Measurements from ENCODE around the gene PCSK5. TPM values are rescaled to one million over a fixed set of nuclear protein-coding genes. Genes with fewer than 3 reads are reported as not detected.
"Not testable (repeated sequence)": the region's sequence is repeated elsewhere in the genome, so short reads cannot be mapped to it uniquely, and the experiment has no call there.

PCSK5 gene
- total RNA-seq, 1 experiment from 2014 or later, result 13.3 TPM

DNA sequence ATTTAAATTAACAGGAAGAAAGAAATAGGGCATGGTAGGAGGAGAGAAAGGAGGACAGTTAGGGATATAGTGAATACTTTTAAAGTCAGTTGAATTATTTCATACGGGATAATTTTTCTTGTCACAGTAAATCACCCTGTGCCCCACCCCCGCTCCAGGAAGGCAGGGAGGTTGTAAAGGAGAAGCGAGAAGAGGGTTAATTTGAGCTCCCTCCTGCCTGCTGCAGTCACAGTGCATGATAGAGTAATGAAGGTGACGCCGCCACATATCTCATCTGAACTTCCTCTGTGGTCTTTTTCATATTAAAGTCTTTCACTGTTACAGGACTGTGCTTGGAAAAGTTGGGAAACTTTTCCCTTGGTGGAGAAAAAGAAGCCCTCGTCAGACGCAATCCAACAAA lies 896 bp upstream of the PCSK5 start:
- DNase-seq (ENCODE audit: extremely low read depth, low read depth), result no peak

DNA sequence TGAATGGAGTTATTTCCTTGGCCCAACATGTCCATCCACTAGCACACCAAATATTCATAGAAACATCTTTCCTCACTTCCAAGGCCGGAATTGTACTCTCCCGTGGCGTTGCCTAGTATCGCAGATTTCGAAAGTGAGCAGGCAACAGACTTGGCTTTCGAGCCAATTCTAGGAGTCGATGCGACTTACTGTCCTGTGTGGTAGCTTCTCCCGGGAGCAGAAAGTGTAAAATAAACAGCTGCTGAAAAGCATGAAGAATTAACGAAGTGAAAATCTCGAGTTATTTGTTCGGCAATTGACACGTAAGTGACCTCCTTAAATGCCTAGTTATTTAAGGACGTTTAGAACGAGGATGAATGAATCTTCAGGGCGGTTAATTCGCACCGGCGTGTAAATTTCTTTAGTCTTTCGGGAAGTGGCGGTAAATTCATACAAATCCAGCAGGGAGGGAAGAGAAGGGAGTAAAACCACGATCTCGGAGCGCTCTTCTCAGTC lies 449 bp upstream of the PCSK5 start:
- DNase-seq (ENCODE audit: extremely low read depth, low read depth), result peak; percentile 52

DNA sequence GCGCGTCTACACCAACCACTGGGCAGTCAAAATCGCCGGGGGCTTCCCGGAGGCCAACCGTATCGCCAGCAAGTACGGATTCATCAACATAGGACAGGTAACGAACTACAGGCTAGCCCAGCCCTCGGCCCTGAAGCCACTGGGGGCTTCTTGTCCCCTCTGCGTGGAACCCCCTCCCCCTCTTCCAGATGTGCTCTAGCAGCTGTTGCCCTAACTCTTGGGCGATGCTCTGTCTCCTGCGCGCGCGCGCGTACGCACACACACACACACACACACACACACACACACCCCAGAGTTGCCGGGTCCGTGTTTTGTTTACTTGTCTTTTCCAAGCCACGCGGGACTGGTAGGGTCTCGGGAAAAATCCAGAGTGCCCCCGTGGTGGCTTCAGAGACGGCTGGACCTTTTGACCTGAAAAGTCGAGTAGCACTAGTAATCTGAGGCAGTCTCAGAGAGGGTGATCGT lies 836 bp downstream of the PCSK5 start:
- no peak for DNase-seq (ENCODE audit: extremely low read depth, low read depth)

DNA sequence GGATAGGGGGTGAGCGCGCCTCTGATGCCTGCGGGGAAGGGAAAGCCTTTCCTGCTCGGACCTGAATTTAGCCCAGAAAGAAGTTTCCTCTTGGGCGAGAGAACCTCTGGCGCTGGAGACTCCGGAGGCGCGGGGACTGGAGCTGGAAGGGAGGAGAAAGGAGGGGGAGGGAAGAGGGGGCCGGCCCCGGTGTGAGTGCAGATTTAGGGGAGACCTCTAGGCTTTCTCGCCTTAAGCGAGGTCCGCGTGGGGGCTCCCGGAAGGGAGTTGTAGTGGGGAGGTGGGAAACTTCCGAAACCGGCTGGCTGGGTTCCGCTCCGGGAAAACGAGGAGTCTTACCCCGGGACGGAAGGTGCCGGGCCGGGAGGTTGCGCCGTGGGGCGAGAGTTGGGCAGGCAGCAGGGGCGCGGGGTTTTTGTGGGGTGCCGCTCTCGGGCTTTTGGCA lies 1.3 kb downstream of the PCSK5 start:
- DNase-seq (ENCODE audit: extremely low read depth, low read depth), result no peak

DNA sequence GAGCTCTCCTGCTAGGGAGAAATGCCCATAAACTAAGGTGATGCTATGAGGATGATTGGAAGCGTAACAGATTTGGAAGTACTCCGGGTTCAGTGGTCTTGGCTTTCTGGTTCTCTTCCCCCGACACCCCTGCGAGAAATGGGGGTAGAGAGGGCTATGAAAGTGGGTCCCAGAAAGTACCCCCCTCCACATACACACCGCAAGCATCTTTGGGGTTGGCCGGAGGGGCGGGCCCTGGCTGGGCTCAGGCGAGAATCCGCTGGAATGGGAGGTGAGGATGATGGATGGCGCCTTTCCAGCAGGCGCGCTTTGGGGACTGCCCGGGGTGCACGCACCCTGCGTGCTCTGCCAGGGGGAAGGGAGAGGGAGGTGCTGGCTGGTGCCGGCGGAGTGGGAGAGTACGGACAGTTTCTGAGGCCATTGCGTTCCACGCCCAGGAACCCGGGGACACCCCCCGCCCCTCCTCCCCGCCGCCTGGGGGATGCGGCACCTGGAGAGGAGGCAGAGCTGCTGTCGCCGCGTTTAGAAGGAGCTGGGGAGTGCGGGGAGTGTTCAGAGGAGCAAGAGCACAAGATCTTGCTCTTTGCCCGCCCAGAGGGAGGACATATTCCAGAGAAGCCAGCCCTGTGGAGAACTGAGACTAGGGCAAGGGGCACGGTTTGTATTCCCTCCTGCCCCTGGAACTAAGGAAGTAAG lies 1.9 kb downstream of the PCSK5 start:
- no peak for DNase-seq (ENCODE audit: extremely low read depth, low read depth)

DNA sequence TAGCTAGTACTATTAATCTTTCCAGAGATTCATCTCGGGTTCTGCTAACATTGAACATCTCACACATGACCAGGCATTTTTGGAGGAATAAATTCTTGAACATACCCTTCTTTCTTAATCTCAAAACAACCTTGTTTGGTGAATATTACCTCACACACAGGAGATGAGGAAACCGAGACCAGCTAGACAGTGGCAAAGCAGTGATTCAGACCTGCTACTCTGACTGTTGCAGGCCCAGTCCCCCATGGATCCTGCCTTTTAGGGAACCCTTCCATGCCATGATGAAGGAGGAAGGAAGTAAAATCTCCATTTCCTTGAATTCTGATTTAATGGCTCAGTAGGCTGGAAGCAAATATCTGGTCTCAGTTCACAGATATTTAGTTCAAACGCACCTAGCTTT lies 2.6 kb downstream of the PCSK5 start:
- DNase-seq (ENCODE audit: extremely low read depth, low read depth), result no peak

DNA sequence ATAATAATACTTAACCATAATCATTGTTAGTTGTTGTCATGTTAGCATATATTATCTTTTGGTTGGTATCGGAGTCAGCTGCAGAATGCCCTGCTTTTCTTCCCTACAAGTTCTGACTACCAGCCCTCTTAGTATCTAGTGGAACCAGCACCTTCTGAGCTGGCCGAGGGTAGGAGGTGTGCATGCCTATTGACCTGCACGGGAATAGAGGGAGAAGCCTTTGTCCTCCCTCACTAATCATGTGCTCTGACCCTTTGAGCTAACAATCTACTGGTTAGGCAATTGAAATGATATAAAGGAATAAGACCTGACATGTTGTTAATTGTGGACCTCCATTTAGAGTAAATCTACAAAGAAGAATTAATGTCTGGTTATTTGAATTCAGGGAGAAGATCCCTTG lies 4.1 kb downstream of the PCSK5 start:
- DNase-seq (ENCODE audit: extremely low read depth, low read depth), result no peak

DNA sequence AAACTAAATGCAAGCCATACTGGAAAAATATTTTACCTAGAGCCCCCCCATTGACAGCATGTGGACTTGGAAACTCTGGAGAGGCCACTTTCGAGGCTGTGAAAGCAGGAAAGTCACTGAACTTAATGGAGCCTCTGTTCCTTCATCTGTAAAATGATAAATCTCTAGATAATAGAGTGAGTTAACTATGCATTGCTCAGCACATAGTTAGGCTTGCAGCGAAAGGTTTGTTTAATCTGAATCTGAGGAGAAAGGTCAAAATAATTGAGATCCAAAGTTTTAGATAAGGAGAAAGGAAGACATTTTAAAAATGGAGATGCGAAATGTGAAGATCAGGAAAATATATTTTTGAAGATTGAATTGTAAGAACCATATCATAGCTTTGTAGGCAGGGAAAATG lies 4.6 kb downstream of the PCSK5 start:
- DNase-seq (ENCODE audit: extremely low read depth, low read depth), result no peak

DNA sequence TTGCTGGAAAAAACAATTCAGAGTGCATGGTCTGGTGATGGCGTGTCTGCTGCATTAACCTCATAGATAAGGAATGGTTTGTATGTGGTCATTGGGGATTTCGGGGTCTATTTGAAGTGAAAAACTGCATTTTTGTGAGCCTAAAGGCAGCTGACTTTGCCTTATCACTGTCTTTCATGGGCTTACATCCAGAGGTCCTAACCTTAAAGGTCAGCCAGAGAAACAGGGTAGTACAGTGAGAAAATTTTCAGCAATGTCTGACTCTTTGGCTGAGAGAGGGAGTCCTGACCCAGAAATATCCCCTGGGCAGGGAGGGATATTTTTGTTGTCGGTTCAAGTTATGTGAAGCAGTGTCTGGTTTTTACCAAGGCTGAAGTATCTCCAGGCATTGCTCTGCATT lies 5.7 kb downstream of the PCSK5 start:
- DNase-seq (ENCODE audit: extremely low read depth, low read depth), result no peak

DNA sequence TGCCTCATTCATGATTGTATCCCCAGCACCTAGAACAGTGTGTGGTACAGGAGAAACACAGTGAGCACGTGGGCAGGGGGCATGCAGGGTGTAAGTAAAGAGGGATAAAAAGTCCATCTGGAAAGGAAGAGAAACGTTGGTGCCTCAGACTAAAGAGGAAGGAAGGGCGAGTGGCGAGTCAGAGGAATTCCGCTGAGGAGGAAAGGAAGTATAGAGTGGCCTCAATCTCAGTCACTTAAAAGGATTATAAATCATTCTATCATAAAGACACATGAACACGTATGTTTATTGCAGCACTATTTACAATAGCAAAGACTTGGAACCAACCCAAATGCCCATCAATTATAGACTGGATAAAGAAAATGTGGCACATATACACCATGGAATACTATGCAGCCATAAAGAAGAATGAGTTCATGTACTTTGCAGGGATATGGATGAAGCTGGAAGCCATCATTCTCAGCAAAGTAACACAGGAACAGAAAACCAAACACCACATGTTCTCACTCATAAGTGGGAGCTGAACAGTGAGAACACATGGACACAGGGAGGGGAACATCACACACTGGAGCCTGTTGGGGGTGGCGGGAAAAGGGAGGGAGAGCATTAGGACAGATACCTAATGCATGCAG lies 10.5 kb downstream of the PCSK5 start:
- not testable (repeated sequence) for DNase-seq (ENCODE audit: extremely low read depth, low read depth)

DNA sequence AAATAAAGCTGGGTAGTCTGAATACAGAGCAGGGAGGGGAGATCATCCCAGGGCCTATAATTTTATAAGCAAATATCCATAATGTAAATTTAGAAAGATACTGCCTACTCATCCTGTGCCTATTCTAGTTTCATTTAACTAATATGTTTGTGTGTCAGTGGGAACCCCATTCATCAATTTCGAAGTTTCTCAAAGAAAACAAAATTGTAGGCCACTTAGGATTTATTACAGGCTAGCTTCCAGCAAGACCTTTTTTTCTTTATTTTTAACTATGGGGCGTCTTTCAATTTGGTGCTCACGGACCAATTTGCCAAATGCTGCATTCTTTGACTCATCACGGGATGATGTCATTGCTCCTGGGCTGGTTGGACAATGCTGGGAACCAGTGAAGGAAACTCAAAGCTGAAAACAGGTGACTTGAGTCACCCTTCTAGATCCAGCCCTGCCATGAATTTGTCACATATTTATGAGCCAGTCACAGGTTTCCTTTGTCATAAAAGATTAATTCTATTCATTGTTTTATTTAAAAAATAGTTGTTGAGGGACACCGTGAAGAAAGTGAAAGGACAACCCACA lies 13.4 kb downstream of the PCSK5 start:
- DNase-seq (ENCODE audit: extremely low read depth, low read depth), result no peak

DNA sequence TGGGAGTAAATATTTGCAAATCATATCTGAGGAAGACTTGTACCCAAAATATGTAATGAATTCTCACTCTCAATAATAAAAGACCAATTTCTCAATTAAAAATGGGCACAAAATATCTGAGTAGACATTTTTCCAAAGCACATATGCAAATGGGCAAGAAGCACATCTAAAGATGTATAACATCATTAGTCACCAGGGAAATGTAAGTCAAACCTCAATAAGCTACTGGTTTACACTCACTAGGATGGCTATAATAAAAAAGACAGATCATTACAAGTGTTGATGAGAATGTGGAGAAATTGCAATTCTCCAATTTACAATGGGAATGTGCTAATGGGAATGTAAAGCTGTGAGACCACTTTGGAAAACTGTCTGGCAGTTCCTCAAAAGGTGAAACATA lies 13.9 kb downstream of the PCSK5 start:
- DNase-seq (ENCODE audit: extremely low read depth, low read depth), result no peak

DNA sequence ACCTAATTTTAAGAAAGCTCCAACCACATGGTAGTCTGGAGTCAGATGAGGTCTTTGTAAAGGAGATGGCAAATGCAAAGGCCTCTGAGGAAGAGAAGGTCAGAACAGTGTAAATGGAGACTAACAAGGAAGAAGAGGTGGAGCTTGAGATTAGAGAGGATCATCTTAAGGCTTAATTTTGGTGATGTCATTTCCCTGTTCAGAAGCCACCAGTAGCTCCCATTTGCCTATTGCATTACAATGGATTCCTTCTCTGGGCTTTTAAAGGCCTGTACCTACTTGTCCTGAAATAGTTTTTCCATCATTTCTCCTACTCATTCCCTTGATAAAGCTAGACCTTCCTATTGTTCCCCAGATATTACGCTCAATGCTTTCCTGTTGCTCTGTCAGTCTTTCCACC lies 16.1 kb downstream of the PCSK5 start:
- no peak for DNase-seq (ENCODE audit: extremely low read depth, low read depth)

DNA sequence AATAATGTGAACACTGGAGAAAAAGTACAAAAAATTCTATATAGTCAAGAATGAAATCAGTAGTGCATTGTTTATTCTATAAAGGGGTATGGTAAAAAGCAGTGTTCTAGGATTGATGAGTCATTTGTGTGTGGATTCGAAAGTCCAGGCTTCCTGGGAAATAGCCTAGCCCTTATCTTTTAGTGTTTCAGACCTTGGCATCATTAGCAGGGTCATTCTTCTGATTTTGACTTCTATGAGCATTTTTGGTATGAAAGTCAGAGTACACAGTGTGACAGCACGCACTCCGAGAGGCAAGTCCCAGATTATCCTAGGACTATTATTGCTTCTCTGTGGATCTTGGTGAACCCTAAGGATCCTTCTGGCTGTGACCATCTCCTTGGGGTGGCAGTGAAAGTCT lies 16.9 kb downstream of the PCSK5 start:
- DNase-seq (ENCODE audit: extremely low read depth, low read depth), result no peak

DNA sequence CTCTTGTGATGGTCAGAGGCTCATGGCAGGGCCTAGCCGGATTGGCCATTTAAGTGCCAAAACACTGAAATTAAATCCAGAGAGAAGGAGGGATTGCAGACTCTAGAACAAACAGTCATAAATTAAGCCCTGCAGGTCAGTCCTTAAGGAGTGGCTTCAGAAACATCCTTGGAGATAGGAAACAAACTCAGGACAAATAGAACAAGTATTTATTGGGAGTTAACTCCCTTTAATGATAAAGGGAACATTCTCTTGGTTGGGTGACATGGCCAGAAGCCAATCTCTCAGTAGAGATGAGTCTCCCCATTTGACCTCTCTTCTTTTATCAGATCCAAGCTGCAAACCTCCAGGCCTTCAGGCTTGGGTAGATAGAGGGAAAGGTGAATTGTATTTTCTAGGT lies 17.4 kb downstream of the PCSK5 start:
- DNase-seq (ENCODE audit: extremely low read depth, low read depth), result no peak

DNA sequence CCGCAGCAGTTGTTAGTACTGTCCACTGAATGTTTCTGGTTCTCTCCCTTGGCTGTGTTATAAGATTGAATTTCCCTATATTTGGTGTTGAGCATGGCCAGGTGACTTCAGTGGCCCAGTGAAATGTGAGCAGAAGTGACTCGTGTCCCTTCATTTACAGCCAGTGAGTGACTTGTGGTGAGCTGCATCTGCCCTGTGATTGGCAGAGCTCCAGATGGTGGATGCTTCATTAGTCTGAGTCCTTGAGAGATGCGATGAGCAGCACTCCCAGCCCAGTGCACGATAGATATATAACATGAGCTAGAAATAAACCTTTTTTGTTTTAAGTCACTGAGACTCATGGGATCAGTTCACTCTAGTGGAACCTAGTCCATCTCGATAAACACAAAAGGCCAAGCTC lies 19.3 kb downstream of the PCSK5 start:
- no peak for DNase-seq (ENCODE audit: extremely low read depth, low read depth)

DNA sequence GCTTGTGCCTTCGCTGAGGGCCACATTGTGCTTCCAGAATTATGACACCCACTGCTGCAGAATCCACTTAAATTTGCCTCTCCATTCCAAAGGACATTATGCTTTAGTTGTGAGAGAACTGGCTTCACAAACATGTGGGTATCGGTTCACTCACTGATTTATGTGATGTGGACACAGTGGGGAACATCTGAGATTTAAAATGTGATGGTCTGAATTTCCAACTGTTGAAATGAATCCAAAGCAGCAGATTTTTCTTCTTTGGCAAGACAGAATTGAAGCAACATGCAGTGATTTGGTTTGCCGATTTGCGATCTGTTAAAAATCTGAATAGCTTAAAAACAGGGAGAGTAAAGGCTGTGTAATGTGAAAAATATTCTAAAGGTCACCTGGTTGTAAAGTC lies 20.3 kb downstream of the PCSK5 start:
- no peak for DNase-seq (ENCODE audit: extremely low read depth, low read depth)

DNA sequence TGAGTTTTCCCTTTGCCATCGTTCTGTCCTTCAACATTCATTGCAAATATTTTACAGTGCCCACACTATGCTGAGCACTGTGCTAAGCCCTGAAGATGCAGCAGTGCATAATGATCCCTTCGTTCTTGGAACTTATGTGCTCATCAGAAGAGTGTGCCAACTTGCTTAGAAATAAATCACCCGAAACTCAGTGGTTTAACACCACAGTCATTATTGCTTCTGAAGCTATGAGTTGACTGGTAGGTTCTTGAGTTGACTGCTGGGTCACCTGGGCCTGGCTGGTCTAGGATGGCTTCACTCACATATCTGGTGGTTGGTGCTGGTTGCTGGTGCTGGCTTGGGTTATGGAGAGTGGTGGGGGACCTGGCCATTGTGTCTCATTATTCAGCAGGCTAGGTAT lies 20.9 kb downstream of the PCSK5 start:
- no peak for DNase-seq (ENCODE audit: extremely low read depth, low read depth)

DNA sequence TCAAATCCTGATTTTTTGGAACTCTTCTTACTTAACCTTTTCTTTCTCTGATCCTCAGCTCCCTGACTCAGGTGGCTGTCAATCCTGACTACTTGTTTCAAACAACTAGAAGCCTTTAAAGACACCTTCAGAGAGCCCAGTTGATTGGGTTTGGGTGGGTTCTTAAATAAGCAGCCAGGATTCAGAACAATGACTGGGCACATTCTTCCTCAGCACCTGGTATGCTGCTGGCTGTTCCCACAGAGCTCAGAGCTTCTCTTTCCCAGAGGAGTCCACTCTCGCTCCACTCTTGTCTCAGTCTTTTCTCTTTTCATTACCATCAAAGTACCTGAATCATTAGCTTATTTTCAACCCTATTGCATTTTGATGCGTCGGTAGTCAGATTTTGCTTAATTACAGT lies 22.5 kb downstream of the PCSK5 start:
- no peak for DNase-seq (ENCODE audit: extremely low read depth, low read depth)

DNA sequence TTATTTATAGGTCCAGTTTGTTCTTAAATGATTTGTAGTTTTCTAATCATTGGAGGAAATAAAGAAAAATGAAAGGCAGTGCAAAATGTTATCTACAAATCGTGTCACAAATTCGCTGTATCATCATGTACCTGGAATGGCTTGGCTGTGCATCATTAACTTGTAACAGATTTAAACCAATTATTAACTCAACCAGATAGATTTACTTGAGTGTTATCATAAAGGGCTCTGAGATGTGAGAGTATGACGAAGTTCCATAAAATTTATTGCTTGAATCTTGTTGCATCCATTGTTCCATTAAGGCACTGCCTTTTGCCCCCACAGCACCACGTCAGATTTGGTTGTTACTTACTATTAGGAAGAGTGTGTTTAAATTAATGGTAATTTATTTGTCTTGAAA lies 23.5 kb downstream of the PCSK5 start:
- DNase-seq (ENCODE audit: extremely low read depth, low read depth), result no peak

DNA sequence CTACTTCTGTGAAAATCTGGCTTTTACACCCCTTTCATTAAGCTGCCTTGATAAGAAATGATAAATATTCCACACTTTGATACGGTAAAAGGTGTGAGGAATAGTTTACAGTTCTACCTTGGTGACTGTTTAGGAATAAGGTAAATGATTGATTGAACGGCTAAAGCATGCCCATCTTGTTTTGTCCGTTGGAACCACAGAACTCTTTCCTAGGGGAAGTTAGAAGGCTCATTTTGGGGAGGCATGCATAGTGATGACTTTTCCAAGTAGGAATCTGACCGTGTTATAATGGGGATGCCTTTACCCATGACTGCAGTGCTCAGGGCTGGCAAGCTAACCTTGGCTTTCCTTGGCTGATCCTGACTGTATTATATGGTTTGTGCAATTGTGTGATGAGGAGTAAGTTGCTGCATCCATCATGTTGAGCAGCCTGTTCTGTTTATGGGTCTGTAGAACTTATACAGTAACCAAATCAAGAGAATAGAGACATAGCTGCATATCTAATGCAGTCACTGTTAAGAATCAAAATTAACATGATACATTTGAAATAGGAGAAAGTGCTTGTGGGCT lies 24.5 kb downstream of the PCSK5 start:
- no peak for DNase-seq (ENCODE audit: extremely low read depth, low read depth)

DNA sequence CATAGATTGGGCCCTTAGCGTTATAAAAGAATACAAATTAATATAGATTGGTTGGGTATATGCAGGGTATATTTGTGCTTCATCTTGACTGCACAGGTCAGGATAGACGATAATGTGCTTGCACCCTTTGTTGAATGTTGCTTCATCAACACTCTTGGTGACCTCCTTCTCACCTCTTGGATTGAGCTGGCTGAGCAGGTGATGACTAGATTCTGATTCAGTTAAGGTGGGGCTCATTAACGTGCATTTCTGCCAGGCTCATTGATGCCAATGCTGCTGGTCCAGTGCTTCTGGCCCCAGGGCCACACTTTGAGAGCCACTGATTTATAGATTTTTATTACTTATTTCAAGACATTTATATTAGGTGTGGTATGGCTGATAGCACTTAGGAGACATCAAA lies 27.7 kb downstream of the PCSK5 start:
- no peak for DNase-seq (ENCODE audit: extremely low read depth, low read depth)
